ENCODE results near the gene ST6GALNAC4. TPM values are rescaled to one million over a fixed set of nuclear protein-coding genes. Genes with fewer than 3 reads are reported as not detected.
A peak's percentile ranks its signal among the peaks of the same experiment; 100 is the strongest.

ST6GALNAC4 gene
- total RNA-seq, 1 donor from 2014 or later = 5.5 TPM

DNA sequence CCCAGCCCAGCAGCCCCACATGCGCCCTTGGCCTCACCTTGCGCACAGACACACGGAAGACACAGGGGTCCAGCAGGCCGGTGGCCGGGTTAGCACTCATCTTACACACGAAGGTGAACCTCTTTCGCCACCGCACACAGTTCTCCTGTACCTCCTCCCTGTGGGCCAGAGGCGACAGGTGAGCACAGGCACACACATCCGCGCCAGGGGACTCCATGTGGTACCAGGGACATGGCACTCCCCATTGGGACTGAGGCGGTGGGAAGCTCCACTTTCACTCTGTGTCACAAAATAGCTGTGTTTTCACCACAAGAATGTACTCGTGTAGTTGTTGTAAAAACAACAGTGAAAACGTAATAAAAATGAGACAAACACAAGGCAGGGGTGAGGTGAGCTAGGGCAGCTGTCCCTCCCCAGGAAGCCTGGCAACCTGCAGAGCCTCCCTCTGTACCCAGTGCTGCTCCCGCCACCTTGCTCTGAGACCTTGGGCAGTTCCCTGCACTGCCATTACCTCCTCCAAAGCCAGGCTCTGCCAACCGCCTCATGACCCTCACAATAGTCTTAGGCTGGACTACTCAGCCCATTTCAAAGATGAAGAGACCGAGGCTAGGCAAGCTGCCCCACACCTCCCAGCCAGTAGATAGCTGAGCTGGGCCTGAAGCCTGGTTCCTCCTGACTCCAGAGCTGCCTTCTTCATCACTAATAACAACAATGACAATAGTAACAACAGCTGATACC, 37.1 kb upstream of the ST6GALNAC4 start:
- H3K27ac Mint-ChIP-seq = no peak overlapping the region
- H3K4me3 ChIP-seq = no peak overlapping the region
- no peaks in the 10 kb centered on the region for H3K9me3 ChIP-seq (ENCODE audit: low read depth)
- H3K27ac ChIP-seq = no peak overlapping the region
- TF ChIP-seq EZH2 (IDR thresholded peaks at IDR 0.05) = no peak
- no peak for TF ChIP-seq EZH2phosphoT487 (IDR thresholded peaks at IDR 0.05)
- H3K4me3 Mint-ChIP-seq = no peak overlapping the region
- H3K36me3 ChIP-seq = no peaks in the 10 kb centered on the region
- no peak for DNase-seq (ENCODE audit: low spot score)
- peaks cover 5% of the 10 kb centered on the region for H3K9me3 Mint-ChIP-seq
- no peak overlapping the region for H2AFZ ChIP-seq (replicated peaks)
- H4K20me1 ChIP-seq (ENCODE audit: low read depth) = peaks cover 94% of the 10 kb centered on the region
- H3K4me1 Mint-ChIP-seq = peaks cover 22% of the 10 kb centered on the region
- peaks cover 13% of the 10 kb centered on the region for H3K4me1 ChIP-seq
- H3K4me2 ChIP-seq = no peak overlapping the region
- H3K79me2 ChIP-seq (ENCODE audit: low read depth) = peaks cover 70% of the 10 kb centered on the region
- no peaks in the 10 kb centered on the region for H3K27me3 Mint-ChIP-seq (ENCODE audit: insufficient read depth, low read depth)
- H3K27me3 ChIP-seq = no peaks in the 10 kb centered on the region
- H3F3A ChIP-seq (ENCODE audit: low read depth) = no peaks in the 10 kb centered on the region
- H3K36me3 Mint-ChIP-seq = peaks cover 9% of the 10 kb centered on the region
- no peak overlapping the region for H3K9ac ChIP-seq

DNA sequence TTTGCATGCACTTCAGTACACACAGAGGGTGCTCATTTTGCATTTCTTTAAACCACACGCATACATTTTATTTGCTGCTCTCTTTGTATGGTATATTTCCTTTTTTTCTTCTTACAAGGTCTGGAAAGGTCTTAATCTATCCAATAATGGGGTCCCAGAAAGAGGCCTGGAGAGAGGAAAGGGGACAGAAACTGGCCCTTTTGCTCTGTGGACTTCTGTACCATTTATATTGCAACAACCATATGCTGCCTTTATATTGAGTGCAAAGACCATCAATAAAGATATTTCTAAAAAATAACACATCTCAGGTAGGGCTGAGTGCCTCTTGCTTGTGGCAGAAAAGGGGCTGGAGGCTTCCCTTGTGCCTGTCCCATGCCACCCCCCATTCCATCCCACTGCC, 36.3 kb upstream of the ST6GALNAC4 start:
- no peak overlapping the region for H3K4me2 ChIP-seq
- H4K20me1 ChIP-seq (ENCODE audit: low read depth) = peaks cover 92% of the 10 kb centered on the region
- no peaks in the 10 kb centered on the region for H3K9me3 ChIP-seq (ENCODE audit: low read depth)
- no peaks in the 10 kb centered on the region for H3K36me3 ChIP-seq
- peaks cover 62% of the 10 kb centered on the region for H3K79me2 ChIP-seq (ENCODE audit: low read depth)
- H3K4me3 ChIP-seq = no peak overlapping the region
- no peak overlapping the region for H3K27ac ChIP-seq
- Mint-ChIP-seq H3K9me3 (peaks cover 3% of the 10 kb centered on the region), H3K27me3 (ENCODE audit: insufficient read depth, low read depth) (no peaks in the 10 kb centered on the region), H3K27ac (no peak overlapping the region), H3K36me3 (peaks cover 5% of the 10 kb centered on the region), H3K4me1 (peaks cover 22% of the 10 kb centered on the region), H3K4me3 (no peak overlapping the region)
- TF ChIP-seq EZH2 (IDR thresholded peaks at IDR 0.05) (no peak), EZH2phosphoT487 (IDR thresholded peaks at IDR 0.05) (no peak), CTCF (IDR thresholded peaks at IDR 0.05) (no peak)
- peaks cover 13% of the 10 kb centered on the region for H3K4me1 ChIP-seq
- H3F3A ChIP-seq (ENCODE audit: low read depth) = no peaks in the 10 kb centered on the region
- H3K9ac ChIP-seq = no peak overlapping the region
- no peak overlapping the region for H2AFZ ChIP-seq (replicated peaks)
- H3K27me3 ChIP-seq = no peaks in the 10 kb centered on the region
- no peak for DNase-seq (ENCODE audit: low spot score)

- peak; percentile 70 for DNase-seq (ENCODE audit: low spot score)
- Histone ChIP-seq H3K4me1 (peaks cover 13% of the 10 kb centered on the region), H3F3A (ENCODE audit: low read depth) (no peaks in the 10 kb centered on the region), H3K4me3 (no peak overlapping the region), H3K27ac (no peak overlapping the region), H3K9ac (no peak overlapping the region), H3K36me3 (no peaks in the 10 kb centered on the region), H2AFZ (replicated peaks) (no peak overlapping the region), H3K27me3 (no peaks in the 10 kb centered on the region), H3K79me2 (ENCODE audit: low read depth) (peaks cover 37% of the 10 kb centered on the region), H4K20me1 (ENCODE audit: low read depth) (peaks cover 74% of the 10 kb centered on the region), H3K9me3 (ENCODE audit: low read depth) (no peaks in the 10 kb centered on the region), H3K4me2 (no peak overlapping the region)
- H3K27me3 Mint-ChIP-seq (ENCODE audit: insufficient read depth, low read depth) = peaks cover 4% of the 10 kb centered on the region
- H3K27ac Mint-ChIP-seq = peak overlapping the region; percentile 81
- peaks cover 22% of the 10 kb centered on the region for H3K4me1 Mint-ChIP-seq
- no peak overlapping the region for H3K4me3 Mint-ChIP-seq
- H3K9me3 Mint-ChIP-seq = no peaks in the 10 kb centered on the region
- peaks cover 2% of the 10 kb centered on the region for H3K36me3 Mint-ChIP-seq
- TF ChIP-seq CTCF (IDR thresholded peaks at IDR 0.05) (no peak), EZH2phosphoT487 (IDR thresholded peaks at IDR 0.05) (no peak), EZH2 (IDR thresholded peaks at IDR 0.05) (no peak)
Observed at GRCh38 chr9:127950513-127951289, 33.9 kb upstream of the ST6GALNAC4 start.
